GM19193 (cell line): ENCODE results near the gene HSP90AB1.

Experiments used
- POLR2A ChIP-seq: IDR thresholded peaks from 4 replicates; pipeline ENCODE4 v1.6.1; 2011; ENCODE audit not compliant: insufficient read depth, insufficient read length; ENCODE audit errors: extremely low read depth

The HSP90AB1 gene

GRCh38 chr6:44275749-44276648 is 29.1 kb downstream of the HSP90AB1 start:
- TF ChIP-seq POLR2A: no peak

GRCh38 chr6:44276667-44277640 is 30.1 kb downstream of the HSP90AB1 start:
- TF ChIP-seq POLR2A: no peak

- TF ChIP-seq POLR2A: no peak
Observed at GRCh38 chr6:44277763-44278162, 30.9 kb downstream of the HSP90AB1 start.

- no peak for TF ChIP-seq POLR2A
Observed at GRCh38 chr6:44278315-44278714, 31.4 kb downstream of the HSP90AB1 start.

GRCh38 chr6:44278774-44279697 is 32.1 kb downstream of the HSP90AB1 start:
- TF ChIP-seq POLR2A: no peak

GRCh38 chr6:44284121-44284520 is 37.2 kb downstream of the HSP90AB1 start:
- no peak for TF ChIP-seq POLR2A

GRCh38 chr6:44284867-44285266 is 38.0 kb downstream of the HSP90AB1 start:
- no peak for TF ChIP-seq POLR2A

GRCh38 chr6:44285552-44286284 is 38.8 kb downstream of the HSP90AB1 start:
- TF ChIP-seq POLR2A: no peak

GRCh38 chr6:44286285-44286565 is 39.3 kb downstream of the HSP90AB1 start:
- no peak for TF ChIP-seq POLR2A

- TF ChIP-seq POLR2A: no peak
Observed at GRCh38 chr6:44286747-44287146, 39.8 kb downstream of the HSP90AB1 start.

- TF ChIP-seq POLR2A: no peak
Observed at GRCh38 chr6:44289726-44290260, 42.9 kb downstream of the HSP90AB1 start.

GRCh38 chr6:44291841-44292240 is 44.9 kb downstream of the HSP90AB1 start:
- no peak for TF ChIP-seq POLR2A

GRCh38 chr6:44292661-44293365 is 45.9 kb downstream of the HSP90AB1 start:
- TF ChIP-seq POLR2A: no peak
